HG03196 (cell line): Measurements from ENCODE around the gene FCGR1A.
"Not testable (repeated sequence)": the region's sequence is repeated elsewhere in the genome, so short reads cannot be mapped to it uniquely, and the experiment has no call there.

ENCODE experiments used
- ATAC-seq: cut with Tn5 transposase; IDR thresholded peaks from one replicate; pipeline ENCODE4 v1.9.1; 2021; ENCODE audit not compliant: unreplicated experiment

FCGR1A gene

DNA sequence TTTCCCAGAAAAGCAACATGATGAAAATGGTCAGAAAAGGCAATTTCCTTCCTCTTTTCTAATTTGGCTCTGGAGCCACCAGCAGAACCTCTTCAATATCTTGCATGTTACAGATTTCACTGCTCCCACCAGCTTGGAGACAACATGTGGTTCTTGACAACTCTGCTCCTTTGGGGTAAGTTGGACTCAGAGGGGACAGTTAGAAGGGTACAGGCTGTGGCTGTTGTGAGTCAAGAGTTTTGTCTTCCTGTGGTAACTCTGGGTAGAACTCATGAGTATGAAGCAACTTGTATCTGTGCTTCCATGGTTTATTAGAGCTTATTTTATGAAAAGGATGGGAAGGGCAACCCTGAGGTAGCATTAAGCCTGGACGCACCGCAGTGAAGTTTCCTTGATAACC, at the start of gene FCGR1A:
Gene FCGR1A, plus strand, starts transcription at position 95 of the 400 bp plus-strand sequence. Its CDS starts 50 bp downstream, at position 145.
- ATAC-seq = not testable (repeated sequence)

DNA sequence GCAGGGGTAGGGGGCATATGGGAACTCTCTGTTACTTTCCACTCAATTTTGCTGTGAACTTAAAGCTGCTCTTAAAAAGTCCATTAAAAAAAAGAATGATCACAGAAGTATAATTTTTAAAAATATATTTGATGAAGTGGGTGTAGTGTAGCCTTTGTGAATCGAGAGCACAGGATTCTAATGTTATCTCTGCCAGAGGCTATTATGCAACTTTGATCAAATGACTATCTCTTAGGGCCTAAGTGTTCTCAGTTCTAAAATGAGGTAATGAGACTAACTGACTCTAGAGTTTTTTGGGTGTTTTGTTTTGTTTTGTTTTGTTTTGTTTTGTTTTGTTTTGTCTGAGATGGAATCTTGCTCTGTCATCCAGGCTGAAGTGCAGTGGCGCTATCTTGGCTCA, 49.7 kb upstream of the FCGR1A start:
- not testable (repeated sequence) for ATAC-seq

DNA sequence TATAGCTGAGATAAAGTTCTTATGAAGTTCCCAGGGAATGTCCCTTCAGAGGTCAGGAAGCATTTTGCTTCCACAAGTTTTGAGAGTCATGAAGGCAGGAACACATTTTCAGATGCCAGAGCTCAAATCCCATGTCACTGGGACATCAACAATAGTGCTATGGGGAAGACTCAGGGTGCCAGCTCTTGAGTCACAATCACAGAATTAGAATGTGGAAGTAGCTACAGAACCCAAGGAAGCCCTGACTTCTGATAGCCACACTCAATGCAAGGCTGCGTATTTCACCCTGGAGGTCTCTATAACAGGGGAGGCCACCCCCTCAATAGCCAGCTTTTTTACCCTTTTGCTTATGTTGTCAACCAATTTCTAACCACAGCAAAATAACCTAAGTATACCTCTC, 47.8 kb upstream of the FCGR1A start:
- not testable (repeated sequence) for ATAC-seq

GRCh38 chr1:149740148-149740581, 42.3 kb upstream of the FCGR1A start:
- not testable (repeated sequence) for ATAC-seq

DNA sequence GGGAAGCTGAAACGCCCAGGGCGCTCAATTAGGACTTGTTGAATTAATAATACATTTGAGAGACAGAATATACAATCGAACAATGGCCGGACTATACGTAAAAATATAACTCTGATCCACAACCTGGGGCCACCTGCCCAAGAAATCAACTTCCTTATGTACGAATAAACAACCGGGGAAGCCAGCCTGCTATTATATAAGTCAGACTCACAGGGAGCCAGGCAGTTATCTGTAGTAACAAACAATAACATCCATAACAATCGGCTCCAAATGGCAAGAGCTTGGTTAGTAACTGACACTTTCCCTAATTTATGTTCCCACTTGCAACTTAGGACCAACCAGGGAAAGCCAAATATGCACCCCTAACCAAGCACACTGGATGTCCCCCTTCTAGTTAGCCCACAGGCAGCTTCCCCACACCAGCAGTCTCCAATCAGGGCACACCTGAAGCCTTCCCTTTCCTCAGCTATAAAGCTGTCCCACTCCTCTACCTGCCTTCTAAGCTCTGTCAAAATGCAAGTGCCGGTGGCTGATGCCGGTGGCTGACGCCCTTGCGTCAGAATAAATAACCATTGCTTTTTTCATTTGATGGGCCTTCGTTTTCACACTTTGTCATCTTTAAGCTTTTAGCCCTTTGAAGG, 41.8 kb upstream of the FCGR1A start:
- not testable (repeated sequence) for ATAC-seq

- not testable (repeated sequence) for ATAC-seq
Observed at GRCh38 chr1:149741914-149742313, 40.6 kb upstream of the FCGR1A start.

DNA sequence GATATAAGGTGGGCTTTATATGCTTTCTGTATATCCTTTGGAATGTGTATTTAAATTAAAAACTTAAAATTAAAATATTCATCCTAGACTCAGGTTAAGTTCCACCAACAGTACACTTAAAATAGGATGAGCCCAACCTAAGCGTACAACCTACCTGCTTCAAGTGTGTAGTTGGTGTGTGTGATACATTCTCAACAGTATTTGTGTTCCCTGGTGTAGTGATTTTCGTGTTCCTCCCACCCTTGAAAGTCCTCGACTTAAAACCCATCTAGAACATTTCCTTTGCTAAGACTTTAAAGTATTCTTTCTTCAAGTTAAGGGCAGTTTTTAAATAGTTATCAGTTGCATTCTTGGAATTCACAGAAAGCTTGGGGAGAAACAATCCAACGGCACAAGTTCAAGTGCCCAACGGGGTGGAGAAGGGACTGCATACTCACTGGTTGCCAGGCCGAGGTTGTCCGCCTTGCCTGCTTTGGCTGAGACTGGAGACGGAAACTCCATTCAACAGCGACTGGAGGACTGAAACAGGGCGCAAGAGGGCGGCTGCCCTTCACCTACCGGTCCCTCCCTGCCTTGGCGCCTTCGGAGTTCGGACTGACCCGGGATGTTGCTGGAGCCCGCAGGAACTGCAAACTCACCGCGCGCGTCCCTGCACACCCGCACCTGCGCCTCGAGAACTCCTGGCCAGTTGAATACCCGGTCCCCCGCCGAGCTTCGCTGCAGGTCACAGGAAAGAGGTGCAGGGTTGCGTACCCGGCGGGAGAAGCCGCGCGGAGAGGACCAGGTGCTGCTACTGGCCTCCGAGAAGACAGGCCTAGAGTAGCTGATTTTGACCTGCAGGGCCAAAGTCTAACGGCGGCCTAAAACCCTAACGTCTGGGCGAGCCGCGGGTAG, 35.8 kb upstream of the FCGR1A start:
- not testable (repeated sequence) for ATAC-seq

DNA sequence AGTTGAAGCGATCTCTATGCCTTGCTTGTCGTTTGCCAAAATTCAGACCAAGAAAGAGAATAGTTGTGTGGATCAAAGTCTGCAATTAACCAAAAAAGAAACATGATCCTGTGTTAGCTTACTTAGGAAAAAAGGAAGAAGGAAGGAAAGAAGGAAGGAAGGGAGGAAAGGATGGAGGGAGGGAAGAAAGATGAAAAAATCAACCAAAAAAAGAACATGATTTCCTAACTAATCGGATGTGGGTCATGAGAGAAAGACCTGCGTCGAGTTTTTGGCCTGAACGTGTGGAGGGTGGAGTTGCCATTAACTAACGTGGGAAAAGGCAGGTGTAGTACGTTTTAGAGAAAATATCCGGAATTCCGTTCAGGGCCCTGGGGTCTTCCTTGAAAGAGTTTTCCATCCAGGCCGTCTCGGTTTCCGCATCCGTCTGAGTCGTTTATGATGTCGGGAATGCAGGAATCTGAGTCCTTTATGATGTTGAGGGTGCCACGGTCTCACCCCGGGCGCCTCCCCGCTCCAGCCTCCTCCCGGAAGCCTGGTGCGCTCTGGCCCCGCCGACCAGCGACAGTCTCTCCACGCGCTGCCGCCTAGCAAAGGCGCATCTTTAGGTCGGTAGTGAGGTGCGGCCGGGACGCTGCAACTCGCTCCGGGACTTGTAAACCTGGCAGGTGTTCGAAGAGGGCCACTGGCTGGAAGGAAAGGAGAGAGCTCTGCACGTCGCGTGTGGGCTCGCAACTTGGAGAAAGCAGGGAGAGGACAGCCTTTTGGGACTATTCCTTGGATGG, 34.9 kb upstream of the FCGR1A start:
- not testable (repeated sequence) for ATAC-seq

DNA sequence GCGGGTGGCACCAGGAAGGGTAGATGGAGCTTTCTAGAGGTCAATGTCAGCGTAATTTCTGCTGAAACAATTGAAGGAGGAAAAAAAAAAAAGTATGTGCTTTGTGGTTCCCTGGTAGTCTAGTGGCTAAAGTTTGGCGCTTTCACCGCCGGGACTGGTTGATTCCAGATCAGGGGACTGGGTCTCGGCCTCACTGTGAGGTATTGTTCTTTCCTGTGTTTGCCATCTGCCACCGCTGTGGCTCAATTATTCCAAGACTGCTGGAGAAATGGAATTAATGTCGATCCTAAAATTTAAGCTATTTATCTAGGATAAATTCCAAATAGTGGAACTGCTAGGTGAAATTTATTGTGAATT, 34.4 kb upstream of the FCGR1A start:
- not testable (repeated sequence) for ATAC-seq

- ATAC-seq = not testable (repeated sequence)
Observed at GRCh38 chr1:149750562-149750961, 31.9 kb upstream of the FCGR1A start.

DNA sequence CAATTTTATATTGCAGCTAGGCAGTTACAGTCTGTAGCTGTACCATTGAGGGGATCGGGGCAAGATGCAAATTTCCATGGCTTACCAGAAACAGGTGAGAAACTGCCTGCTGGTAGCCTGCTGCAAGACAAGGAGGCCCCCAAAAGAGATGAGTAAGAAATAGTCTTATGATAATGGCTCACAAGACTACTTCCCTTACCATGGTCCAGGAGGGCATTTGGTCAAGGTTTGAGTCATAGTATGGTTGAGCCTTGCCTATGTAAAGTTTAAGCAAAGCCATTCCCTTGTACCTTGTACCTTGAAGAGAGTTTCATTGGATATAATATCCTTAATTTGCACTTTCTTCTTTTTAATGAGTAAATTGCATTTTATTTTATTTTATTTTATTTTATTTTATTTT, 30.3 kb upstream of the FCGR1A start:
- ATAC-seq = not testable (repeated sequence)

- ATAC-seq = not testable (repeated sequence)
Observed at GRCh38 chr1:149753466-149753865, 29.0 kb upstream of the FCGR1A start.

DNA sequence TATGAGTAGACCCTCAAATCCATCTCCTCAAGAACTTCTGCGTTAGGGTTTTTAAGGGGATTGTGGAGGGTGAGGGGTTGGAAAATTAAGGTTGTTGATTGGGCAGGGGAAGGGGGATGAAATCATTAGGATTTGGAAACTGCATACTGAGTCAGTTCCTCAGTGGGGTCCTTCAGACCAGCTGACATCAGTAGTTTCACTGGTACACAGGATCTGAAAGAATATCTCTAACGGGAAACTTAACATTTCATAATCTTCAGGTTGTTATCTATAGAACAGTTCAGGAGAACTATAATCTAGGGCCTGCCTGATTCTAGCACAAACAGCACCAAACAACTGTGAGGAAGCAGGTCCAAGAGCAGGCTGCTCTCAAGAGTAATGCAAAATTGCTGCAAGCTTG, 27.2 kb upstream of the FCGR1A start:
- not testable (repeated sequence) for ATAC-seq

DNA sequence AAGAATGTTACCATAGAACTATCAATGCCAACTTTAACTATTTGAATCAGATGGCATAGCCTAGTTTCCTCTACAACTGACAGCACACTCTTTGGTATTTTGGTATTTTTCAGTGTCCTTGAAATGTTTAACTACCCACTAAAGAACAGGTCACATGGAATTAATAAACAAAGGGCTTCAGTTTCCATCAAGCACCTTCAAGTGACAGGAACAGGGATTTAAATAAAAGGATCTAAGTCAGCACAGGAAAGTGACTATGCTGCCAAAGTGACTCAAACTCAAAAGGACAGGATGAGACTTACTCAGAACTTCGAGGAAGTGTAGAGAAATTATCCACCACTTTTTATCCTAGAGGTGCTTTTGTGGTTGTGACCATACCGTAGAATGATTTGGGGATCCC, 20.2 kb upstream of the FCGR1A start:
- ATAC-seq = not testable (repeated sequence)

DNA sequence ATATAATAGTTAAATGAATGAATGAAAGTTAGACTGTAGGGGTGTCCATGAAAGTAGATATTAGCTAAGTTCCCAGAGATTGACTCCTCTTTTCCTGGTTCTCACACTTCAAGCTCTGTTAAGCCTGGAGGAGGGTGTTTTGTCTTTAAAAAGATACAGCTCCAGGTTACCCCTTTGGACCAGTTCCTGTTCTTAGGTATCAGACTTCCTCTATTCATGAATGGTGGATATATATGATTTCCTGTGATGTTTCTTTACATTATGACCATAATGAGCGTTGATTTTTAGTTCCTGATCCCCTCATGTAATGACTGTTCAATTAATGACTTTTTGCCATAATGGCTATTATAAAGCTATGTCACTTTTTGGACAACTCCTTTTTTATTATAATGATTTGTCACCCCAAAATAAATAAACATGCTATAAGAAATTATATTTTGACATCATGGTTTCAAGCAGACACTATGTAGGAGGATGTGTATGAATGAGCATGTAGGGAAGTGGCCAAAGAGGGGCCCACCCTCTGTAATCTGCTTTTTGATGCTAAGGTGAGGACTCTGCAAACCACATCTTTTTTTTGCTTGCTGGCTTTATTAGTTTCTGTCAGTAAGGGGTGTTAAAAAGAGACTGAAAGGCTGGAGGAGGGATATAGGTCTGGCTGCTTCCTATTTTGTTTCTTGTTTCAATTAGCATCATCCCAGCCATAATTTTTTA, 18.2 kb upstream of the FCGR1A start:
- not testable (repeated sequence) for ATAC-seq

GRCh38 chr1:149766241-149766640, 16.3 kb upstream of the FCGR1A start:
- ATAC-seq = not testable (repeated sequence)

GRCh38 chr1:149769216-149769615, 13.3 kb upstream of the FCGR1A start:
- not testable (repeated sequence) for ATAC-seq

DNA sequence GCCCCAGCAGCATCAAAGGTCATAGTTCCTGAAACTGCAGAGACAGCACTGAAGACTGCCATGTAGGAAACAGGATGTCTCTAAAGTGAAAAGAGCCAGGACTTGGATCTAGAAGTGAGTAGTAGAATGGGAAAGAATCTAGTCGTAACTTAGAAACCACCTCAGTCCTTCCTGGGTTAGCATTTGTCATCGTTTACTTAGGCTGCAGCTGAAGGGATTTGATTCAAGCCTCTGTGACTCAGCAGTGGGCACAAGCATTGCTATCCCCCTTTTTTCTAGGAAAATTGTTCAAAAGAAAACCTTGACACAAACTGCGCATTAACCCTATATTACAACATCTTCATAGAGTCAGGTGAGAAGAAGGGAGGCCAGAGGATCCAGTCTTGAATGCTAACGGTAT, 11.8 kb upstream of the FCGR1A start:
- ATAC-seq = not testable (repeated sequence)

GRCh38 chr1:149771653-149772425, 10.7 kb upstream of the FCGR1A start:
- ATAC-seq = not testable (repeated sequence)
